Measurements from ENCODE around the gene LZTS3.
"Not testable (repeated sequence)": the region's sequence is repeated elsewhere in the genome, so short reads cannot be mapped to it uniquely, and the experiment has no call there.

The LZTS3 gene

DNA sequence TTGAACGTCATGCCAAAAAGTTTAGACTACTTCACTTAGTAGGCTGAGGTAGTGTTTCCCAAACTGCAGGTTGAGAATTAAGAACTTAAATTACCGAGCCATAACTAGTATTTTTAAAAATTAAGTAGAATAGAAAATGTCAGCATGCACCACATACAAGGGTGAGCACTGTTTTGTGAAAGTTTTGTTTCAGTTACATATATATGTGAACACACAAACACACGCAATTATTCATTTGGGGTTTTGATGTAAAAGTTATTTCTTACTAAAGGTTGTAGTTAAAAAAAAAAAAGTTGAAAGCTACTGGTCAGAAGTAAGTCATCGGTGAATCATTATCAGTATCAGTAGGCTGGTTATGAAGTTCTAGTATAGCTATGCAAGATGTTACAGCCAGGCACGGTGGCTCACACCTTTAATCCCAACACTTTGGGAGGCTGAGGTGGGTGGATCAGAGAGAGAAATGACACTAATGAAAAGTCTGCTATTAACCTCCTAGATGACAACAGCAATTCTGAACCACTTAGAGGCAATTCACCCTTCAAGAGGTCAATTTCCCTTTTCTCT, 37.8 kb downstream of the LZTS3 start:
- DNase-seq (ENCODE audit: low spot score): no peak

DNA sequence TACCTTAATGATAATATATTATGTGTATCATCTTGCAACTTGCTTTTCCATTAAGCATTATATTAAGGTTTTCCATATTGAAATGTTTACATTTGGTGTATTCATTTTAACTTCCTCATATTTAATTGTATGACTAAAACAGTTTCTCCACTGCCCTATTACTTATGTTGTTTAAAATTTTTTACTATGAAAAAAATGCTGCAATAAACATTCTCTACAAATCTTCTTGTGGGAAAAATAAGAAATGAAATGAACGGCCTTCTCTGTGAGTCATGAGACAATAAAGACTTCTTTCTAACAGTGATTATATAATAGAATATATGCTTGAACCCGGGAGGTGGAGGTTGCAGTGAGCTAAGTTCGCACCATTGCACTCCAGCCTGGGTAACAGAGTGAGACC, 39.2 kb downstream of the LZTS3 start:
- DNase-seq (ENCODE audit: low spot score): no peak

DNA sequence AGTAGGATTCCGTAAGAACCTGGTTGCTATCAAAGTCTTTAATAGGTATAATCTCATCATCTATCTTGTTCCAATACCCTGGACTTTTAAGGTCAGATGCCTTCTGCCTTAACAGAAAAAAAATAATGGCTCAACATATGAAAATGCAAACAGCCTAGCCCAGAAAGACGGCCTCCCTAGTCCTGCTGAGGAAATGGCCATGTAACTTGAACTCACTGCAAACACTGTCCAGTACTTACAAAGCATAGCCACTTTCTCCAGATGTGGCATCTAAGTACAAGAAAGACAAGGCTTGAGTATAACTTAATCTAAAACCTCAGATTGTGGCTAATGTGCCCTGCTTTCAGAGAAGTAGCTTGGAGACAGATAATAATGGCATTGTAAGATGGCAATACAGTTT, 40.2 kb downstream of the LZTS3 start:
- DNase-seq (ENCODE audit: low spot score): no peak

DNA sequence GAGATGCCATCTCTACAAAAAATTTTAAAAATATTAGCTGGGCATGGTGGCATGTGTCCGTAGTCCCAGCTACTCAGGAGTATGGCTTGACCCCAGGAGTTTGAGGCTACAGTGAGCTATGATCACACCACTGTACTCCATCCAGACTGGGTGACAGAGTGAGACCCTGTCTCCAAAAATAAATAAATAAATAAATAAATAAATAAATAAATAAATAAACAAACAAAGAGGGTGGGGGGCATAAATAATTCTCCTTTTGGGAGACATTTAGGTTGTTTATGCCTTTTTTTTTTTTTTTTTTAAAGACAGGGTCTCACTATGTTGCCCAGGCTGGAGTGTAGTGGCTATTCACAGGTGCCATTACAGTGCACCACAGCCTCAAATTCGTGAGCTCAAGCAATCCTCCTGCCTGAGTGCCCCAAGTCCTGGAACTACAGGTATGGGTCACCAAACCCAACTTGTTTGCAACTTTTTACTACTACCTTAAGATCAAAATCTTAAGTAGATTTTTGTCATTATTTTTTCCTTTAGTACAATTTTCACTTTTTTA, 43.2 kb downstream of the LZTS3 start:
- DNase-seq (ENCODE audit: low spot score): no peak

DNA sequence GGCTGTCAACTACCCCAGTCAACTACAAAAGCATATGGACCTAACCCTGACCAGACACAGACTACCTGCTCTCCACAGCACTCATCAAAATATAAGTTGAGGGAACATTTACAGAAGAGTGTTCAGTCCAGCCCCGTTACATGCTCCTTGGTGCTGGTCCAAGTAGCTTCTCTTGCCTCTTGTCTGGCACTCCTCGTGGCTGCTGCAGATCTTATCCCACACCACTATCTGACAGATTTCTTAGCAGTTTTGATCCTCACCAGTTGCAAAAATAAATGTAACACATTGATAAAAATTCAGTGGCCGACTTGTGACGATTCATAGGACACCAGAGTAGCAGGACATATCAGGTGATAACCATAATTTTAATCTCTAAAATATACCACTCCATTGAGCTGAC, 44.3 kb downstream of the LZTS3 start:
- DNase-seq (ENCODE audit: low spot score): no peak

DNA sequence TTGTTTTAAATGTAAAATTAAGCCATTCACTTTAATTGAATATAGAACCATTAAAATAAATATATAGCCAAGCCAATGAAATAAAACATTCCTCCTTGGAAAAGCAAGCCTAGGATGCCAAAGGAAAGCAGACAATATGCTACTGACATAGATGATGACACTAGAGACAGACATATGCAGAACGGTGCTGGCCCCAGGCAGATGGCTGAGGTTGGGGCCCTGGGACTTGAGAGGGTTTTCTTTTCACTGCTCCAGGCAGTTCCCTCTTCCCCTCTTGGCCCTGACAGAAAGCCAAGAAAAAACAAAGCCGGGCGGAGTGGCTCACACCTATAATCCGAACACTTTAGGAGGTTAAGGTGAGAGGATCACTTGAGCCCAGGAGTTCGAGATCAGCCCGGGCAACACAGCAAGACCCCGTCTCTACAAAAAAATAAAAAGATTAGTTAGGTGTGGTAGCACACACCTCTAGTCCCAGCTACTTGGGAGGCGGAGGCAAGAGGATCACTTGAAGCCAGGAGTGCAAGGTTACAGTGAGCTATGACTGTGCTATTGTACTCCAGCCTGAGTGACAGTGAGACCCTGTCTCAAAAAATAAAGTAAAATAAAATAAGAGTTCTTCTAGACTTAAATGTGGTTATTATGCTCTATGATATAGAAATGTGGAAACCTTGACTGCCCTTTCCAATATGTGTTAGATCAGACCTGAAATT, 44.9 kb downstream of the LZTS3 start:
- DNase-seq (ENCODE audit: low spot score): no peak

DNA sequence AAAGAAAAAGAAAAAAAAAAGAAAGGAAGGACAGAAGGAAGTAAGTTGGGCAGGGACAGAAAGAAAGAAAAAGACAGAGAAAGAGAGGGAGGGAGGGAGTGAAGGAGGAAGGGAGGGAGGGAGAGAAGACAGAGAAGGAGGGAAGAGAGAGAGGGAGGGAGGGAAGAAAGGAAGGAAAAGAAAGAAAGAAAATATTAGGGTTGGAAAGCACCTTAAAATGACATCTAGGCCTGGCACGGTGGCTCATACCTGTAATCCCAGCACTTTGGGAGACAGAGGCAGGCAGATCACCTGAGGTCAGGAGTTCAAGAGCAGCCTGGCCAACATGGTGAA, 46.9 kb downstream of the LZTS3 start:
- no peak for DNase-seq (ENCODE audit: low spot score)

DNA sequence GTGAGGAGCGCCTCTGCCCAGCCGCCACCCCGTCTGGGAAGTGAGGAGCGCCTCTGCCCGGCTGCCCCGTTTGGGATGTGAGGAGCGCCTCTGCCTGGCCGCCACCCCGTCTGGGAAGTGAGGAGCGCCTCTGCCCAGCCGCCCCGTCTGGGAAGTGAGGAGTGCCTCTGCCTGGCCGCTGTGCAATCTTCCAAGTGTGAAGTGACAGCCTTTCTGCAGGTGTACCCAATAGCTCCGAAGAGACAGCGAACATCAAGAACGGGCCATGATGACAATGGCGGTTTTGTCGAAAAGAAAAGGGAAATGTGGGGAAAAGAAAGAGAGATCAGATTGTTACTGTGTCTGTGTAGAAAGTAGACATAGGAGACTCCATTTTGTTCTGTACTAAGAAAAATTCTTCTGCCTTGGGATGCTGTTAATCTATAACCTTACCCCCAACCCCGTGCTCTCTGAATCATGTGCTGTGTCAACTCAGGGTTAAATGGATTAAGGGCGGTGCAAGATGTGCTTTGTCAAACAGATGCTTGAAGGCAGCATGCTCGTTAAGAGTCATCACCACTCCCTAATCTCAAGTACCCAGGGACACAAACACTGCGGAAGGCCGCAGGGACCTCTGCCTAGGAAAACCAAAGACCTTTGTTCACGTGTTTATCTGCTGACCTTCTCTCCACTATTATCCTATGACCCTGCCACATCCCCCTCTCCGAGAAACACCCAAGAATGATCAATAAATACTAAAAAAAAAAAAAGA, 47.4 kb downstream of the LZTS3 start:
- not testable (repeated sequence) for DNase-seq (ENCODE audit: low spot score)

DNA sequence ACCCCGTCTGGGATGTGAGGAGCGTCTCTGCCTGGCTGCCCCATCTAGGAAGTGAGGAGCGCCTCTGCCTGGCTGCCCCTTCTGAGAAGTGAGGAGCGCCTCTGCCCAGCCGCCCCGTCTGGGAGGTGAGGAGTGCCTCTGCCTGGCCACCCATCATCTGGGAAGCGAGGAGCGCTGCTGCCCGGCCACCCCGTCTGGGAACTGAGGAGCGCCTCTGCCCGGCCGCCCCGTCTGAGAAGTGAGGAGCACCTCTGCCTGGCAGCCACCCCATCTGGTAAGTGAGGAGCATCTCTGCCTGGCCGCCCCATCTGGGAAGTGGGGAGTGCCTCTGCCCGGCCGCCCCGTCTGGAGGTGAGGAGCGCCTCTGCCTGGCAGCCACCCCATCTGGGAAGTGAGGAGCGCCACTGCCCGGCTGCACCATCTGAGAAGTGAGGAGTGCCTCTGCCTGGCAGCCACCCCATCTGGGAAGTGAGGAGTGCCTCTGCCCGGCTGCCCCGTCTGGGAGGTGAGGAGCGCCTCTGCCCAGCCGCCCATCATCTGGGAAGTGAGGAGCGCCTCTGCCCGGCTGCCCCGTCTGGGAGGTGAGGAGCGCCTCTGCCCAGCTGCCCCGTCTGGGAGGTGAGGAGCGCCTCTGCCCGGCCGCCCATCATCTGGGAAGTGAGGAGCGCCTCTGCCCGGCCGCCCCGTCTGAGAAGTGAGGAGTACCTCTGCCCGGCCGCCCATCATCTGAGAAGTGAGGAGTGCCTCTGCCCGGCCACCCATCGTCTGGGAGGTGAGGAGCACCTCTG, 48.4 kb downstream of the LZTS3 start:
- not testable (repeated sequence) for DNase-seq (ENCODE audit: low spot score)

DNA sequence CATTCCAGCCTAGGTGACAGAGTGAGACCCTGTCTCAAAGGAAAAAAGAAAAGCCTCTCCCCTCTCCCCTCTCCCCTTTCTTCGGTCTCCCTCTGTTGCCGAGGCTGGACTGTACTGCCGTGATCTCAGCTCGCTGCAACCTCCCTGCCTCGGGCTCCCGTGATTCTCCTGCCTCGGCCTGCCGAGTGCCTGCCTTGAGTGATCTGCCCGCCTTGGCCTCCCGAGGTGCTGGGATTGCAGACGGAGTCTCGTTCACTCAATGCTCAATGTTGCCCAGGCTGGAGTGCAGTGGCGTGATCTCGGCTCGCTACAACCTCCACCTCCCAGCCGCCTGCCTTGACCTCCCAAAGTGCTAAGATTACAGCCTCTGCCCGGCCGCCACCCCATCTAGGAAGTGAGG, 49.2 kb downstream of the LZTS3 start:
- DNase-seq (ENCODE audit: low spot score): not testable (repeated sequence)

DNA sequence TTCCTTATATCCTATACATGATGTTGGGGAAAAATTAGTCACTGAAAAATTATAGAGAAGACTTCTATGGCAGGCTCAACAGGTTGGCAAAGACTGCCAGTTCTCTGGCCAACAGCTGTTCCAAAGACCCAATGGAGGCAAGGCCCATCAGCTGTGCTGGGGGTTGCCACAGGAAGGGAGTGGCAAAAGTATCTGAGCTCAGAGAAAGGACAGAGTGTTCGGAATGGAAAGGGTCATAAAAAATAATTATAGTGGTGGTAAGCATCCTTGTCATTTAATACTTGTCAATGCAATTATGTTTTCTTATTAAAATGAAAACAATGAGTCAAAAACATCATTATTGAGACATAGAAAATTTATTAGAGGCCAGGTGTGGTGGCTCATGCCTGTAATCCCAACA, 49.8 kb downstream of the LZTS3 start:
- no peak for DNase-seq (ENCODE audit: low spot score)

DNA sequence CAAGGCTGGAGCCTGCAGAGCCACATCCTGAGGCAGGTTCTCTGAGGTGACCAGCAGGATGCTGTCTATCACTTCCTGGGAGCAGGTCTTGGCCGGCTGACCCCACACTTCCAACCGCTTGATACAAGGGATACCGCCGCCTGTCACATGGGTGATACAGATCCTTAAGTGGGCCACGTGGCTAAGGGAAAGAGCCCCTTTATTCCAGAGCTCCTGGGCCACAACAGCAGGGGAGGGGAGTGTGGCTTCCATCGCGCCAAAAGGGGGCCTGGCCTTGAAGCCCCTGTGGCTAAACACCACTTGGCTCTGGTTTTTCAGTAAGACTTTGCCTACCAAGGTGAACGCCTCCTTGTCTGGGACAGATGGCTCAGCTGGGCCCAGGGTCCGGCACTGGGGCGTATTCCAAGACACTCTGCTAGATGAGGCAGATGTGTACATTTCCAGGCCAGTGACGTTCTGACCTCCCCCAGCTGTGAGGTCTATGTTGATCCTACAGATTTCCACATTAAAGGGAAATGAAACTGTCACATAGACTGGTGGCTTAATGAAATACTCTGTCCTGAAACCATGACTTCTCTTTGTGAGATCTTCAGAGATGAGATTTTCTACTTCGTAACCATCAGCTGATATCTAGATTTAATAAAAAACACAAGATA, 51.3 kb downstream of the LZTS3 start:
- no peak for DNase-seq (ENCODE audit: low spot score)

DNA sequence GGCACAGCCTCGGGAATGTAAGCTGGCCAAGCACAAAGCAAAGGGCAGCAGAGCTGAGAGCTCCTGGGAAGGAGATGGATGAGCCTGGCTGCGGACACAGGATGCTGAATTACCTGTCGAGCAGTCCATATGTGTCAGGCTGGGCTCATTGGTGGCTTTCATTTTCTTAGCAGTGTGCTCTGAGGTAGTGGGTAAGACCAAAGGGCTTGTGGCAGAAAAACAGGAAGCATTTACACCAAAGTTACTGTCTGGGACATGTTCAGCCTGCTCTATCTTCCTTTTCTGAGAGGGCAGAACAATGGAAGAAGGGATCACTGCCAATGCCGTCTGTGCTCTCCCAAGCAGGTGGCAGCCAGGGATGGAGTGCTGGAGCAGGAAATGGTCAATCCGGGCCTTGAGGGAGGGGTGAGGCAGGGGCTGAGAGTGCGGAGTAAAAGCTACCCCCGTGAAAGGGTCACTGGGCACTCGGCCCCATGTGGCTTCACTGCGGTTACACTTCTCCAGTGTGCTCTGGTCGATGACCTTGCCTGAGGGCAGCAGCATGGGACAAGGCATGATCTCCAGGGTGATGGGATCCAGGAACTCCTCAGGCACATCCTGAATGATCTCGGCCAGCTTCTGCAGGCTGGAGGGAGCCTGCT, 52.0 kb downstream of the LZTS3 start:
- DNase-seq (ENCODE audit: low spot score): no peak

DNA sequence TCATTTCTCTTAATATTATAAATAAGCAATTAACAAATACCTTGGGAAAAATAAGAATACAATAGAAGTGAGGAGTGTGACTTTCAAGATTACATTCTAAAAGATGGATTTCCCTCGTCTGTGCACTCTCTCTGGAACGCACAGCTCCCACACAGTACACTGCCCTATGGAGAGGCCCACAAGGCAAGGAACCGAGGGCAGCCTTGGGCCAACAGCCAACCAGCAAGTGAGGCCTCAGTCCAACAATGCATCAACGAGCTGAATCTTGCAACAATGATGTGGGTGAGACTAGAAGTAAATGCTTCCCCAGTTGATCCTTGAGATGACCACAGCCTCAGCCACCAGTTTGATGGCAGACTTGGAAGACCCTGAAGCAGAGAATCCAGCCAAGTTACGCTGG, 54.3 kb downstream of the LZTS3 start:
- DNase-seq (ENCODE audit: low spot score): no peak

DNA sequence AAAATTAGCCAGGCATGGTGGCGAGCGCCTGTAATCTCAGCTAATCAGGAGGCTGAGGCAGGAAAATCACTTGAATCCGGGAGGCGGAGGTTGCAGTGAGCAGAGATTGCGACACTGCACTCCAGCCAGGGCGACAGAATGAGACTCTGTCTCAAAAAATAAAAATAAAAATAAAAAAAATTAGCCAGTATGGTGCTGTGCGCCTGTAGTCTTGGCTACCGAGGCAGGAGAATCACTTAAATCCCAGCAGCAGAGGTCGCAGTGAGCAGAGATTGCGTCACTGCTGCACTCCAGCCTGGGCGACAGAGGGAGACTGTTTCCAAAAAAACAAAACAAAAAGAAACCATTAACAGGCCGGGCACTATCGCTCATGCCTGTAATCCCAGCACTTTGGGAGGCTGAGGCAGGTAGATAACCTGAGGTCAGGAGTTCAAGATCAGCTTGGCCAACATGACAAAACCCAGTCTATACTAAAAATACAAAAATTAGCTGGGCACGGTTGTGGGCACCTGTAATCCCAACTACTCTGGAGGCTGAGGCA, 55.4 kb downstream of the LZTS3 start:
- DNase-seq (ENCODE audit: low spot score): peak; percentile 62

DNA sequence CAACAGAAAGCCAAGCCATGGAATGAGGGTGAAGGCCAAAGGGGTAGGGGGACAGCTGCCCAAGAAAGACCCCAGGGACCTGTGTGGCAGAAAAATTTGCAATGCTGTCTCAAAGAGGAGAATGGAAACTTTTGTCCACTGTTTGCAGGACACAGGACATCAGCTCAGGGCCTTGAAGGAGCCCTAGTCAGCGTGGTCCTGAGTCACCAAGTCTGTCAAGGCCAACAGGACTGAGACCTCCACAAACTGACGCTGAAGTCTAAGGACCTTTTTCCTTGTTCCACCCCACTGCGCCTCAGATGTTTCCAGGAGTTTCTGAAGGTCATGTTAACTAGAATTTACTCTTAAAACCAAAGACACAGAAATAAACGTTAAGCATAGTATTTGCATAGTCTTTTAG, 57.0 kb downstream of the LZTS3 start:
- DNase-seq (ENCODE audit: low spot score): no peak

DNA sequence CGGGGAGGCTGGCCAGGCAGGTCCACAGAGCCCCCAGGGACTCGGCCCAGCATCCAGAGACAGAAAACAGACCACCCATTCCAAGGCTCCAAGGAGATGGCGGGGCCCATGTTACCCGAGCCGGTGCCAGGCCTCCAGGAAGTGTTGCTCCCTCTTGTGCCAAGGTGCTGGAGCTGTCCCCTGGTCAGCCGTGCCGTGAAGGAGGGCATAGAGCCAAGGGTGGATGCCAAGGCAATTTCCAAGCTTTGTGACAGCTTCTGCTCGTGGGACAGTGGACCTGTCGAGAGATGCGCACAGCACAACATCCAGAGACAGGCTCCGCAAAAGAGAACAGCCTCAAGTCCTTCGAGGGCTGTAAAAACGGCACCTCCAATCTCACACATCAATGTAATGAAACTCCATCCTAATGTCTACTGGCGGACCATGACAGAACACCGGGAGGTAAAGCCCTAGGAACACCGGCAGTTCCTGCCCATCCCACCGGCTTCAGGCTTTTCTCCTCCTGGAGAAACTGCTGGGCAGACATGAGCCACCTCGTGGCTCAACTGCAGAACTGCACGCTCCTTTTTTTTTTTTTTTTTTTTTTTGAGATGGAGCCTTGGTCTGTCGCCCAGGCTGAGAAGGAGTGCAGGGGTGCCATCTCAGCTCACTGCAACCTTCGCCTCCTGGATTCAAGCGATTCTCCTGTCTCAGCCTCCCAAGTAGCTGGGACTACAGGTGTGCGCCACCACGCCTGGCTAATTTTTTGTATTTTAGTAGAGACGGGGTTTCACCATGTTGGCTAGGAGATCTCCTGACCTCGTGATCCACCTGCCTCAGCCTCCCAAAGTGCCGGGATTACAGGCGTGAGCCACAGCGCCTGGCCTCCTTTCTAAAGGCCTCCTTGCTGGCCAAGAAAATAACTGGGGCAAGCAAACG, 57.9 kb downstream of the LZTS3 start:
- peak; percentile 88 for DNase-seq (ENCODE audit: low spot score)

All from D341Med (cell line).